ENCODE measurements around the gene RNF227. TPM values are rescaled to one million over a fixed set of nuclear protein-coding genes. Genes with fewer than 3 reads are reported as not detected.
A peak's percentile ranks its signal among the peaks of the same experiment; 100 is the strongest.

The RNF227 gene
- total and polyA plus RNA-seq, 2 of the 13 experiments (the other 11 are each of a cell fraction or from before 2014, with no cell fraction given): 0.20 to 0.79 TPM

DNA sequence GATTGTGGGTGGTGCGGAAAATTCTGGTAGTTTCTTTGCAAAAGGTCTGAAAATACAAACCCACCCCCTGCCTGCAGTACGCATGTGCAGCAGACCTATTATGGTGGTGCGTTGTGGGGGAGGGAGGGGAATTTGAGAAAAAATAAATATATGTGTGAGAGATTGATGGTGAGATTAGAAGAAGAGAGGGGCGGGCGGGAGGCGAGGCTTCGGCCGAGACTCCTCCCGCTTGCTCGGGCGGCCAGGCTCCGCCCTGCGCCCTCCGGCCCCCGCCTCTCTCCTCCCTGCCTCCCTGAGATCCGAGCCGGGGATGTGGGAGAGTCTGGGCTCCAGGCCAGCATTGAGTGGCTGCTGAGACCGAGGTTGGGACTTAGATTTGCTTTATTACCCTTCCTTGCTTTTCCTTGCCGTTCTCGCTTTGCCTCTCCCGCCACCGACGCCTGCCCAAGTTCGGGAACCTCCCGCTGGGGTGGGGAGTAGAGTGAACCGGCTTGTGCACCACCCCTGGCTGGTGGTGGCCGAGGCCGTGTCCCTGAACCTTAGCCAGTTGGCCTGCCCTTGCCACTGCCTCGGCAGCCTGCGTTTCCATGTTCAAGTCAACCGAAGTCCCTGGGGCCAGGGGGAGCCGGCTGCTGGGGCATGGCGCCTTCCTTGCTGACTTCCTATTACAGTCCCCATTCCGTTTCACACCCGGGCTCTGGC, 28.5 kb downstream of the RNF227 start:
- peak overlapping the region; percentile 63 for H3K9ac ChIP-seq (ENCODE audit: insufficient read depth, low read depth, low read length)
- H3K36me3 ChIP-seq (replicated peaks in 1 of 2; ENCODE audit: control insufficient read depth in 1 of 2, insufficient read depth in 2 of 2, low read length in 2 of 2): no peaks in the 10 kb centered on the region
- peak overlapping the region; percentile 92 for H3K4me2 ChIP-seq (ENCODE audit: low read depth, low read length)
- FAIRE-seq (no peak), ATAC-seq (peak; percentile 80), DNase-seq (ENCODE audit: low spot score) (peak; percentile 66)
- no peaks in the 10 kb centered on the region for H3K9me3 ChIP-seq (ENCODE audit: low read length)
- TSS peak; percentile 84 for BruUV-seq (replicated peaks)
- CTCF ChIA-PET (ENCODE audit: low intra/inter-chr PET ratio, low total read pairs): interaction anchor here (1.9 kb wide), 1 partner anchor 26 kb away, joined by 5 read pairs; no protein-coding TSS in a partner anchor
- peaks cover 1 to 17% of the 10 kb centered on the region in 2 experiments; a peak in 2 of 5 replicates for H3K27me3 ChIP-seq (ENCODE audit: control insufficient read depth in 1 of 2, insufficient read depth in 2 of 2, low read length in 2 of 2)
- H3K79me2 ChIP-seq (ENCODE audit: insufficient read depth, low read length): no peaks in the 10 kb centered on the region
- WGBS (ENCODE audit: low lambda C conversion rate): 1% methylated on average over 23 of the region's 35 CpGs
- H3K27ac ChIP-seq (ENCODE audit: extremely low read length, insufficient read depth, low read length): peak overlapping the region; percentile 69
- POLR2A ChIA-PET: no interaction called here
- H4K20me1 ChIP-seq (ENCODE audit: insufficient read depth, low read length): no peaks in the 10 kb centered on the region
- in situ Hi-C loops (cut with HindIII; ENCODE audit: extremely low pct_ligation_motif_present, low pct_unique_long_range_greater_than_20kb) (no loop called here), intact Hi-C loops (cut with micrococcal nuclease; ENCODE audit: unreplicated experiment) (no loop called here)
- H2AFZ ChIP-seq (ENCODE audit: low read length): peak overlapping the region; percentile 48
- H3K4me1 ChIP-seq (ENCODE audit: insufficient read depth, low read length): peaks cover 44% of the 10 kb centered on the region
- peak overlapping the region; percentile 45 to 76 (median 68) for H3K4me3 ChIP-seq (replicated peaks in 1 of 3; ENCODE audit: insufficient read depth in 1 of 3, low read depth in 2 of 3, low read length in 3 of 3)
- TF ChIP-seq RCOR2 (CRISPR knock-in tag; IDR thresholded peaks at IDR 0.05): no peak
- TF ChIP-seq, protein P1, sequence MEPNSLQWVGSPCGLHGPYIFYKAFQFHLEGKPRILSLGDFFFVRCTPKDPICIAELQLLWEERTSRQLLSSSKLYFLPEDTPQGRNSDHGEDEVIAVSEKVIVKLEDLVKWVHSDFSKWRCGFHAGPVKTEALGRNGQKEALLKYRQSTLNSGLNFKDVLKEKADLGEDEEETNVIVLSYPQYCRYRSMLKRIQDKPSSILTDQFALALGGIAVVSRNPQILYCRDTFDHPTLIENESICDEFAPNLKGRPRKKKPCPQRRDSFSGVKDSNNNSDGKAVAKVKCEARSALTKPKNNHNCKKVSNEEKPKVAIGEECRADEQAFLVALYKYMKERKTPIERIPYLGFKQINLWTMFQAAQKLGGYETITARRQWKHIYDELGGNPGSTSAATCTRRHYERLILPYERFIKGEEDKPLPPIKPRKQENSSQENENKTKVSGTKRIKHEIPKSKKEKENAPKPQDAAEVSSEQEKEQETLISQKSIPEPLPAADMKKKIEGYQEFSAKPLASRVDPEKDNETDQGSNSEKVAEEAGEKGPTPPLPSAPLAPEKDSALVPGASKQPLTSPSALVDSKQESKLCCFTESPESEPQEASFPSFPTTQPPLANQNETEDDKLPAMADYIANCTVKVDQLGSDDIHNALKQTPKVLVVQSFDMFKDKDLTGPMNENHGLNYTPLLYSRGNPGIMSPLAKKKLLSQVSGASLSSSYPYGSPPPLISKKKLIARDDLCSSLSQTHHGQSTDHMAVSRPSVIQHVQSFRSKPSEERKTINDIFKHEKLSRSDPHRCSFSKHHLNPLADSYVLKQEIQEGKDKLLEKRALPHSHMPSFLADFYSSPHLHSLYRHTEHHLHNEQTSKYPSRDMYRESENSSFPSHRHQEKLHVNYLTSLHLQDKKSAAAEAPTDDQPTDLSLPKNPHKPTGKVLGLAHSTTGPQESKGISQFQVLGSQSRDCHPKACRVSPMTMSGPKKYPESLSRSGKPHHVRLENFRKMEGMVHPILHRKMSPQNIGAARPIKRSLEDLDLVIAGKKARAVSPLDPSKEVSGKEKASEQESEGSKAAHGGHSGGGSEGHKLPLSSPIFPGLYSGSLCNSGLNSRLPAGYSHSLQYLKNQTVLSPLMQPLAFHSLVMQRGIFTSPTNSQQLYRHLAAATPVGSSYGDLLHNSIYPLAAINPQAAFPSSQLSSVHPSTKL (CRISPR knock-in tag; IDR thresholded peaks at IDR 0.05): peak; percentile 60
- no peak for TF ChIP-seq NCOA5 (CRISPR knock-in tag; IDR thresholded peaks at IDR 0.05)
- TF ChIP-seq PPARG (CRISPR knock-in tag; conservative IDR thresholded peaks at IDR 0.05): no peak
- TF ChIP-seq, protein P2, sequence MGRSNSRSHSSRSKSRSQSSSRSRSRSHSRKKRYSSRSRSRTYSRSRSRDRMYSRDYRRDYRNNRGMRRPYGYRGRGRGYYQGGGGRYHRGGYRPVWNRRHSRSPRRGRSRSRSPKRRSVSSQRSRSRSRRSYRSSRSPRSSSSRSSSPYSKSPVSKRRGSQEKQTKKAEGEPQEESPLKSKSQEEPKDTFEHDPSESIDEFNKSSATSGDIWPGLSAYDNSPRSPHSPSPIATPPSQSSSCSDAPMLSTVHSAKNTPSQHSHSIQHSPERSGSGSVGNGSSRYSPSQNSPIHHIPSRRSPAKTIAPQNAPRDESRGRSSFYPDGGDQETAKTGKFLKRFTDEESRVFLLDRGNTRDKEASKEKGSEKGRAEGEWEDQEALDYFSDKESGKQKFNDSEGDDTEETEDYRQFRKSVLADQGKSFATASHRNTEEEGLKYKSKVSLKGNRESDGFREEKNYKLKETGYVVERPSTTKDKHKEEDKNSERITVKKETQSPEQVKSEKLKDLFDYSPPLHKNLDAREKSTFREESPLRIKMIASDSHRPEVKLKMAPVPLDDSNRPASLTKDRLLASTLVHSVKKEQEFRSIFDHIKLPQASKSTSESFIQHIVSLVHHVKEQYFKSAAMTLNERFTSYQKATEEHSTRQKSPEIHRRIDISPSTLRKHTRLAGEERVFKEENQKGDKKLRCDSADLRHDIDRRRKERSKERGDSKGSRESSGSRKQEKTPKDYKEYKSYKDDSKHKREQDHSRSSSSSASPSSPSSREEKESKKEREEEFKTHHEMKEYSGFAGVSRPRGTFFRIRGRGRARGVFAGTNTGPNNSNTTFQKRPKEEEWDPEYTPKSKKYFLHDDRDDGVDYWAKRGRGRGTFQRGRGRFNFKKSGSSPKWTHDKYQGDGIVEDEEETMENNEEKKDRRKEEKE (IDR thresholded peaks at IDR 0.05): no peak
- TF ChIP-seq ARNTL (CRISPR knock-in tag; IDR thresholded peaks at IDR 0.05): no peak
- TF ChIP-seq ATM (IDR thresholded peaks at IDR 0.05; ENCODE audit: borderline replicate concordance): no peak
- TF ChIP-seq HNRNPLL (IDR thresholded peaks at IDR 0.05; ENCODE audit: low read depth, low read length, poor library complexity, severe bottlenecking): peak; percentile 47
- no peak for TF ChIP-seq ZKSCAN8 (CRISPR knock-in tag; IDR thresholded peaks at IDR 0.05; ENCODE audit: borderline replicate concordance)
- TF ChIP-seq, protein P3, sequence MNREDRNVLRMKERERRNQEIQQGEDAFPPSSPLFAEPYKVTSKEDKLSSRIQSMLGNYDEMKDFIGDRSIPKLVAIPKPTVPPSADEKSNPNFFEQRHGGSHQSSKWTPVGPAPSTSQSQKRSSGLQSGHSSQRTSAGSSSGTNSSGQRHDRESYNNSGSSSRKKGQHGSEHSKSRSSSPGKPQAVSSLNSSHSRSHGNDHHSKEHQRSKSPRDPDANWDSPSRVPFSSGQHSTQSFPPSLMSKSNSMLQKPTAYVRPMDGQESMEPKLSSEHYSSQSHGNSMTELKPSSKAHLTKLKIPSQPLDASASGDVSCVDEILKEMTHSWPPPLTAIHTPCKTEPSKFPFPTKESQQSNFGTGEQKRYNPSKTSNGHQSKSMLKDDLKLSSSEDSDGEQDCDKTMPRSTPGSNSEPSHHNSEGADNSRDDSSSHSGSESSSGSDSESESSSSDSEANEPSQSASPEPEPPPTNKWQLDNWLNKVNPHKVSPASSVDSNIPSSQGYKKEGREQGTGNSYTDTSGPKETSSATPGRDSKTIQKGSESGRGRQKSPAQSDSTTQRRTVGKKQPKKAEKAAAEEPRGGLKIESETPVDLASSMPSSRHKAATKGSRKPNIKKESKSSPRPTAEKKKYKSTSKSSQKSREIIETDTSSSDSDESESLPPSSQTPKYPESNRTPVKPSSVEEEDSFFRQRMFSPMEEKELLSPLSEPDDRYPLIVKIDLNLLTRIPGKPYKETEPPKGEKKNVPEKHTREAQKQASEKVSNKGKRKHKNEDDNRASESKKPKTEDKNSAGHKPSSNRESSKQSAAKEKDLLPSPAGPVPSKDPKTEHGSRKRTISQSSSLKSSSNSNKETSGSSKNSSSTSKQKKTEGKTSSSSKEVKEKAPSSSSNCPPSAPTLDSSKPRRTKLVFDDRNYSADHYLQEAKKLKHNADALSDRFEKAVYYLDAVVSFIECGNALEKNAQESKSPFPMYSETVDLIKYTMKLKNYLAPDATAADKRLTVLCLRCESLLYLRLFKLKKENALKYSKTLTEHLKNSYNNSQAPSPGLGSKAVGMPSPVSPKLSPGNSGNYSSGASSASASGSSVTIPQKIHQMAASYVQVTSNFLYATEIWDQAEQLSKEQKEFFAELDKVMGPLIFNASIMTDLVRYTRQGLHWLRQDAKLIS (CRISPR knock-in tag; IDR thresholded peaks at IDR 0.05): 0 out of 2 replicates have a peak, but pooled peaks have one; percentile 39
- TF ChIP-seq, protein P4, sequence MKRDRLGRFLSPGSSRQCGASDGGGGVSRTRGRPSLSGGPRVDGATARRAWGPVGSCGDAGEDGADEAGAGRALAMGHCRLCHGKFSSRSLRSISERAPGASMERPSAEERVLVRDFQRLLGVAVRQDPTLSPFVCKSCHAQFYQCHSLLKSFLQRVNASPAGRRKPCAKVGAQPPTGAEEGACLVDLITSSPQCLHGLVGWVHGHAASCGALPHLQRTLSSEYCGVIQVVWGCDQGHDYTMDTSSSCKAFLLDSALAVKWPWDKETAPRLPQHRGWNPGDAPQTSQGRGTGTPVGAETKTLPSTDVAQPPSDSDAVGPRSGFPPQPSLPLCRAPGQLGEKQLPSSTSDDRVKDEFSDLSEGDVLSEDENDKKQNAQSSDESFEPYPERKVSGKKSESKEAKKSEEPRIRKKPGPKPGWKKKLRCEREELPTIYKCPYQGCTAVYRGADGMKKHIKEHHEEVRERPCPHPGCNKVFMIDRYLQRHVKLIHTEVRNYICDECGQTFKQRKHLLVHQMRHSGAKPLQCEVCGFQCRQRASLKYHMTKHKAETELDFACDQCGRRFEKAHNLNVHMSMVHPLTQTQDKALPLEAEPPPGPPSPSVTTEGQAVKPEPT (CRISPR knock-in tag; IDR thresholded peaks at IDR 0.05; ENCODE audit: low read depth): no peak
